H9 (cell line): ENCODE measurements around the gene HSPH1. TPM values are rescaled to one million over a fixed set of nuclear protein-coding genes. Genes with fewer than 3 reads are reported as not detected.

Experiments used
- DNase-seq: peaks from one replicate; pipeline ENCODE4 v3.0.0-alpha.2; 2017
- H2AFZ ChIP-seq: one replicate; pipeline ENCODE4 v1.6.1; 2013; ENCODE audit warnings: mild to moderate bottlenecking, low read length, control low read depth, moderate library complexity
- H2AK5ac ChIP-seq: 2 replicates; pipeline ENCODE4 v1.6.1; 2013; ENCODE audit warnings: low read length, control low read depth, mixed read lengths; ENCODE audit not compliant: insufficient read length
- H2BK120ac ChIP-seq: one replicate; pipeline ENCODE4 v1.6.1; 2013; ENCODE audit warnings: low read depth, mild to moderate bottlenecking, low read length, control low read depth, inconsistent platforms; ENCODE audit not compliant: poor library complexity, severe bottlenecking
- H2BK12ac ChIP-seq: 2 replicates; pipeline ENCODE4 v1.6.1; 2013; ENCODE audit warnings: low read length, control low read depth, mixed read lengths, low read depth; ENCODE audit not compliant: insufficient read length
- H2BK15ac ChIP-seq: 2 replicates; pipeline ENCODE4 v1.6.1; 2013; ENCODE audit warnings: low read depth, low read length, control low read depth
- H2BK20ac ChIP-seq: one replicate; pipeline ENCODE4 v1.6.1; 2013; ENCODE audit warnings: low read depth, mild to moderate bottlenecking, low read length, control low read depth, inconsistent platforms; ENCODE audit not compliant: poor library complexity, severe bottlenecking
- H2BK5ac ChIP-seq: 2 replicates; pipeline ENCODE4 v1.6.1; 2013; ENCODE audit warnings: low read length, control low read depth, mixed read lengths; ENCODE audit not compliant: insufficient read length
- H3K14ac ChIP-seq: 2 replicates; pipeline ENCODE4 v1.6.1; 2013; ENCODE audit warnings: low read length, control low read depth; ENCODE audit not compliant: insufficient read depth
- H3K18ac ChIP-seq: 2 replicates; pipeline ENCODE4 v1.6.1; 2013; ENCODE audit warnings: low read depth, mild to moderate bottlenecking, mixed read lengths, low read length, control low read depth; ENCODE audit not compliant: insufficient read length
- H3K23ac ChIP-seq: 2 replicates; pipeline ENCODE4 v1.6.1; 2013; ENCODE audit warnings: low read length, control low read depth, mixed read lengths, low read depth; ENCODE audit not compliant: insufficient read length
- H3K23me2 ChIP-seq: 2 replicates; pipeline ENCODE4 v1.6.1; 2013; ENCODE audit warnings: low read depth, mild to moderate bottlenecking, mixed read lengths, low read length, control low read depth; ENCODE audit not compliant: insufficient read length, poor library complexity, severe bottlenecking
- H3K27ac ChIP-seq: 2 replicates; pipeline ENCODE4 v1.5.1; 2013; ENCODE audit warnings: low read length, control low read depth, mixed read lengths, low read depth; ENCODE audit not compliant: insufficient read length
- H3K27me3 ChIP-seq: 2 replicates; pipeline ENCODE4 v1.6.1; 2013; ENCODE audit warnings: low read length, control low read depth, inconsistent platforms; ENCODE audit not compliant: insufficient read depth
- H3K4ac ChIP-seq: 2 replicates; pipeline ENCODE4 v1.6.1; 2013; ENCODE audit warnings: low read depth, mild to moderate bottlenecking, control low read depth, inconsistent platforms, low read length, moderate library complexity
- H3K4me1 ChIP-seq: 2 replicates; pipeline ENCODE4 v1.6.1; 2013; ENCODE audit warnings: low read length, control low read depth, inconsistent platforms; ENCODE audit not compliant: insufficient read depth
- H3K4me2 ChIP-seq: 2 replicates; pipeline ENCODE4 v1.6.1; 2013; ENCODE audit warnings: low read length, control low read depth, mixed read lengths; ENCODE audit not compliant: insufficient read length, insufficient read depth
- H3K56ac ChIP-seq: 2 replicates; pipeline ENCODE4 v1.6.1; 2013; ENCODE audit warnings: low read depth, mild to moderate bottlenecking, mixed read lengths, low read length, control low read depth; ENCODE audit not compliant: insufficient read length
- H3K79me1 ChIP-seq: 2 replicates; pipeline ENCODE4 v1.6.1; 2013; ENCODE audit warnings: low read depth, mild to moderate bottlenecking, moderate library complexity, low read length, control low read depth, inconsistent platforms; ENCODE audit not compliant: insufficient read depth, poor library complexity, severe bottlenecking
- H3K79me2 ChIP-seq: 2 replicates; pipeline ENCODE4 v1.6.1; 2013; ENCODE audit warnings: low read length, control low read depth, inconsistent platforms; ENCODE audit not compliant: insufficient read depth
- H3K9ac ChIP-seq: 2 replicates; pipeline ENCODE4 v1.6.1; 2013; ENCODE audit warnings: low read length, control low read depth, mixed read lengths; ENCODE audit not compliant: insufficient read length; ENCODE audit errors: extremely low read depth
- H3K9me3 ChIP-seq: one replicate; pipeline ENCODE4 v1.6.1; 2013; ENCODE audit warnings: low read depth, low read length, inconsistent platforms; ENCODE audit not compliant: control insufficient read depth
- H3T11ph ChIP-seq: one replicate; pipeline ENCODE4 v1.6.1; 2013; ENCODE audit warnings: mild to moderate bottlenecking, low read length, control low read depth, inconsistent platforms
- H4K20me1 ChIP-seq: one replicate; pipeline ENCODE4 v1.6.1; 2013; ENCODE audit not compliant: control insufficient read depth, insufficient read length, insufficient read depth
- H4K5ac ChIP-seq: 2 replicates; pipeline ENCODE4 v1.6.1; 2013; ENCODE audit warnings: low read depth, mild to moderate bottlenecking, mixed read lengths, low read length, control low read depth; ENCODE audit not compliant: insufficient read length
- H4K8ac ChIP-seq: replicated peaks from 2 replicates; pipeline ENCODE4 v1.6.1; 2013; ENCODE audit warnings: low read length, control low read depth, mixed read lengths, low read depth; ENCODE audit not compliant: insufficient read length
- H4K91ac ChIP-seq: 2 replicates; pipeline ENCODE4 v1.6.1; 2013; ENCODE audit warnings: low read depth, mild to moderate bottlenecking, moderate library complexity, mixed read lengths, low read length, control low read depth; ENCODE audit not compliant: insufficient read length
- H3K27ac Mint-ChIP-seq, 3 experiments: 2 replicates in 2 of 3; 3 replicates in 1 of 3; pipeline ENCODE4 v1.8.0; 2020 to 2021; ENCODE audit warnings: mixed read lengths in 3 of 3, mild to moderate bottlenecking in 1 of 3, moderate library complexity in 1 of 3
- H3K27me3 Mint-ChIP-seq: 2 replicates; pipeline ENCODE4 v1.8.0; 2021; ENCODE audit warnings: low read depth, mild to moderate bottlenecking, moderate library complexity, mixed read lengths
- H3K36me3 Mint-ChIP-seq, 3 experiments: 2 replicates in 2 of 3; 3 replicates in 1 of 3; pipeline ENCODE4 v1.8.0; 2020 to 2021; ENCODE audit warnings: low read depth in 3 of 3, mixed read lengths in 3 of 3; ENCODE audit not compliant: insufficient read depth in 1 of 3
- H3K4me1 Mint-ChIP-seq, 2 experiments: 2 replicates each; pipeline ENCODE4 v1.8.0; 2020; ENCODE audit warnings: mixed read lengths in 2 of 2
- H3K4me3 Mint-ChIP-seq, 2 experiments: 2 replicates in 1 of 2; 3 replicates in 1 of 2; pipeline ENCODE4 v1.8.0; 2020 to 2021; ENCODE audit warnings: mild to moderate bottlenecking in 2 of 2, mixed read lengths in 2 of 2, moderate library complexity in 1 of 2
- H3K9me3 Mint-ChIP-seq, 2 experiments: 2 replicates in 1 of 2; 3 replicates in 1 of 2; pipeline ENCODE4 v1.8.0; 2020; ENCODE audit warnings: mild to moderate bottlenecking in 2 of 2, mixed read lengths in 2 of 2, moderate library complexity in 1 of 2
- CTCF ChIP-seq: fragments of 200-600 bp; sonication (generic); conservative IDR thresholded peaks from 3 replicates; pipeline ENCODE4 v1.8.0; 2021; ENCODE audit warnings: antibody characterized with exemption, mild to moderate bottlenecking
- WGBS: extraction: QIAGEN DNeasy Blood & Tissue Kit; methylation state at CpG from one replicate; pipeline ENCODE4 v1.1.7; 2013; ENCODE audit warnings: missing lambda C conversion rate, low lambda C conversion rate, mixed read lengths; ENCODE audit not compliant: insufficient read length; ENCODE audit errors: extremely low coverage; 5-methylcytosine and 5-hydroxymethylcytosine counted together
- total RNA-seq: library from RNA; stranded (reverse); gene quantifications from 2 replicates; pipeline ENCODE4 v1.2.1, GENCODE V29; 2021

Gene HSPH1
- total RNA-seq, 1 experiment from 2014 or later: 141 TPM

GRCh38 chr13:31184451-31184850 is 22.7 kb upstream of the HSPH1 start:
- Histone ChIP-seq H4K5ac (no peak overlapping the region), H4K91ac (no peak overlapping the region), H3K27ac (no peak overlapping the region), H3K27me3 (no peaks in the 10 kb centered on the region), H4K20me1 (no peaks in the 10 kb centered on the region), H3T11ph (no peak overlapping the region), H2AK5ac (no peak overlapping the region), H3K18ac (no peak overlapping the region), H3K23ac (no peak overlapping the region), H2BK20ac (no peak overlapping the region), H2AFZ (no peak overlapping the region), H2BK120ac (no peak overlapping the region), H2BK15ac (no peak overlapping the region), H3K4ac (no peak overlapping the region), H4K8ac (no peak overlapping the region), H3K14ac (no peak overlapping the region), H3K79me1 (no peaks in the 10 kb centered on the region), H3K9ac (no peak overlapping the region), H3K23me2 (no peaks in the 10 kb centered on the region), H3K4me1 (no peaks in the 10 kb centered on the region), H2BK12ac (no peak overlapping the region), H3K79me2 (no peaks in the 10 kb centered on the region), H3K9me3 (no peaks in the 10 kb centered on the region), H2BK5ac (no peak overlapping the region), H3K4me2 (no peak overlapping the region), H3K56ac (no peak overlapping the region)
- H3K4me3 Mint-ChIP-seq: no peak overlapping the region
- no peak for TF ChIP-seq CTCF
- no peak for DNase-seq
- peaks cover 3% of the 10 kb centered on the region for H3K27me3 Mint-ChIP-seq
- no CpG with 5 or more reads among the region's 6 CpGs for whole genome bisulfite sequencing
- peaks cover 3 to 6% of the 10 kb centered on the region in 2 experiments; a peak in 3 of 4 replicates for H3K4me1 Mint-ChIP-seq
- H3K36me3 Mint-ChIP-seq: peaks cover 0 to 4% (median 2%) of the 10 kb centered on the region in 3 experiments; a peak in 3 of 7 replicates
- H3K27ac Mint-ChIP-seq: no peak overlapping the region
- H3K9me3 Mint-ChIP-seq: peaks cover 7 to 11% of the 10 kb centered on the region in 2 experiments; a peak in 3 of 5 replicates
